B cell (primary cell): ENCODE measurements around the gene DSCAML1. TPM values are rescaled to one million over a fixed set of nuclear protein-coding genes. Genes with fewer than 3 reads are reported as not detected.

Experiments used
- ATAC-seq: fragments of 200-7000 bp; cut with Tn5 transposase; one replicate; pipeline ENCODE4 v1.10.0; 2021; ENCODE audit warnings: low read depth, mild to moderate bottlenecking, moderate number of reproducible peaks, moderate library complexity
- CTCF ChIA-PET: fragments of 350-600 bp; sonication (Branson Sonifier 250); formaldehyde crosslinking; loops from one replicate; lab custom pipeline; 2021; ENCODE audit warnings: antibody characterized with exemption, inconsistent platforms; lab: Charles Lee
- POLR2A ChIA-PET: fragments of 350-600 bp; sonication (Branson Sonifier 250); formaldehyde crosslinking; loops from one replicate; lab custom pipeline; 2021; ENCODE audit warnings: antibody characterized with exemption; lab: Charles Lee
- DNase-seq: peaks from one replicate; pipeline ENCODE4 v3.0.0; 2013
- H2AFZ ChIP-seq: 2 replicates; pipeline ENCODE4 v1.6.1; 2012; ENCODE audit warnings: mild to moderate bottlenecking, low read depth, low read length; ENCODE audit not compliant: insufficient read depth, poor library complexity, severe bottlenecking
- H3K27ac ChIP-seq, 2 donors: 1 replicate in 1 of 2; 2 replicates in 1 of 2; pipeline ENCODE4 v1.5.1; 2012 to 2013; ENCODE audit warnings: low read length in 2 of 2, mild to moderate bottlenecking in 2 of 2, moderate library complexity in 1 of 2
- H3K27me3 ChIP-seq, 4 experiments: fragments of 200-600 bp in 1 of 4; sonication (generic) in 1 of 4; replicated peaks in 1 of 4; 1 replicate in 2 of 4; 2 replicates in 2 of 4; pipeline versions ENCODE4 v1.6.1 to v1.7.0; 2013 to 2016; ENCODE audit warnings: low read length in 3 of 4, mild to moderate bottlenecking in 2 of 4, mixed read lengths in 1 of 4, moderate library complexity in 1 of 4; ENCODE audit not compliant: insufficient read depth in 4 of 4, control insufficient read depth in 3 of 4; ENCODE audit errors: control extremely low read depth in 1 of 4
- H3K36me3 ChIP-seq, 2 experiments: replicated peaks in 1 of 2; 1 replicate in 1 of 2; 2 replicates in 1 of 2; pipeline versions ENCODE4 v1.6.1 to v1.7.1; 2013; ENCODE audit warnings: low read length in 1 of 2; ENCODE audit not compliant: insufficient read depth in 2 of 2, control insufficient read depth in 1 of 2; ENCODE audit errors: control extremely low read depth in 1 of 2, extremely low read depth in 1 of 2
- H3K4me1 ChIP-seq, 2 donors: fragments of 200-600 bp in 1 of 2; sonication (generic) in 1 of 2; 1 replicate in 1 of 2; 2 replicates in 1 of 2; pipeline versions ENCODE4 v1.5.1 to v1.6.1; 2013 to 2017; ENCODE audit warnings: low read length in 2 of 2; ENCODE audit not compliant: control insufficient read depth in 2 of 2, insufficient read depth in 2 of 2
- H3K4me2 ChIP-seq: replicated peaks from 2 replicates; pipeline ENCODE3; 2012; ENCODE audit warnings: mild to moderate bottlenecking, low read depth, low read length; ENCODE audit not compliant: poor library complexity, severe bottlenecking
- H3K4me3 ChIP-seq, 5 experiments: fragments of 200-600 bp in 1 of 5; sonication (generic) in 1 of 5; 1 replicate in 3 of 5; 2 replicates in 2 of 5; pipeline versions ENCODE4 v1.5.1 to v1.7.0; 2011 to 2016; ENCODE audit warnings: low read length in 4 of 5, mild to moderate bottlenecking in 4 of 5, low read depth in 2 of 5, control low read depth in 1 of 5, moderate library complexity in 1 of 5; ENCODE audit not compliant: insufficient read depth in 1 of 5; ENCODE audit errors: control extremely low read depth in 1 of 5, extremely low read depth in 1 of 5
- H3K79me2 ChIP-seq: fragments of 200-600 bp; sonication (generic); one replicate; pipeline ENCODE4 v1.6.0; 2016; ENCODE audit warnings: low read length; ENCODE audit not compliant: control insufficient read depth, insufficient read depth
- H3K9ac ChIP-seq: fragments of 200-600 bp; sonication (generic); 2 replicates; pipeline ENCODE4 v1.6.1; 2017; ENCODE audit warnings: mild to moderate bottlenecking, low read length, moderate library complexity
- H3K9me3 ChIP-seq, 3 donors: one replicate each; pipeline versions ENCODE4 v1.6.1 to v1.7.1; 2013; ENCODE audit warnings: low read length in 2 of 3; ENCODE audit not compliant: control insufficient read depth in 2 of 3, insufficient read depth in 1 of 3; ENCODE audit errors: control extremely low read depth in 1 of 3
- H4K20me1 ChIP-seq: 2 replicates; pipeline ENCODE4 v1.6.0; 2012; ENCODE audit warnings: mild to moderate bottlenecking, low read length; ENCODE audit not compliant: insufficient read depth, control insufficient read depth, poor library complexity, severe bottlenecking
- H3K27ac Mint-ChIP-seq: one replicate; pipeline ENCODE4 v1.8.0; 2021; ENCODE audit warnings: mixed read lengths
- H3K27me3 Mint-ChIP-seq: one replicate; pipeline ENCODE4 v1.8.0; 2021; ENCODE audit warnings: mixed read lengths
- H3K4me1 Mint-ChIP-seq: one replicate; pipeline ENCODE4 v1.8.0; 2021; ENCODE audit warnings: mixed read lengths
- H3K4me3 Mint-ChIP-seq: one replicate; pipeline ENCODE4 v1.8.0; 2021; ENCODE audit warnings: mixed read lengths
- H3K9me3 Mint-ChIP-seq: one replicate; pipeline ENCODE4 v1.8.0; 2022; ENCODE audit warnings: mixed read lengths; ENCODE audit not compliant: insufficient read depth
- CTCF ChIP-seq: fragments of 200-600 bp; IDR thresholded peaks from one replicate; pipeline ENCODE4 v1.8.0; 2022; ENCODE audit warnings: antibody characterized with exemption, mild to moderate bottlenecking
- EZH2 ChIP-seq: IDR thresholded peaks from 2 replicates; pipeline ENCODE4 v1.6.1; 2012; ENCODE audit warnings: borderline replicate concordance, low read depth, mild to moderate bottlenecking, moderate library complexity, low read length; ENCODE audit not compliant: insufficient read depth, poor library complexity, severe bottlenecking
- WGBS: methylation state at CpG from one replicate; pipeline ENCODE4 v1.1.5; 2013; ENCODE audit warnings: missing lambda C conversion rate; ENCODE audit not compliant: insufficient coverage; 5-methylcytosine and 5-hydroxymethylcytosine counted together
- intact Hi-C: fragments of 100-400 bp; cut with micrococcal nuclease; formaldehyde crosslinking; loops from one replicate; pipeline ENCODE4 v1.10.0; 2022
- polyA plus RNA-seq: library from polyadenylated mRNA; depleted of rRNA; stranded (reverse); fragments of >200 nt; gene quantifications from 2 replicates; pipeline ENCODE4 v1.2.3, GENCODE V29; 2012
- total RNA-seq, 2 donors: library from RNA; stranded (reverse); fragments of 120-200 nt in 1 of 2; gene quantifications; 1 replicate in 1 of 2; 2 replicates in 1 of 2; pipeline versions ENCODE4 v1.2.3 to v1.2.4, GENCODE V29; 2013 to 2022

Gene DSCAML1
- total and polyA plus RNA-seq, 2 donors (not counting 1 experiment from before 2014, with no cell fraction given), result 1.2 to 6.2 TPM

GRCh38 chr11:117413616-117414015, 383.4 kb downstream of the DSCAML1 start:
- intact Hi-C loops, result no loop called here
- Mint-ChIP-seq H3K4me1 (no peaks in the 10 kb centered on the region), H3K27me3 (peaks cover 7% of the 10 kb centered on the region), H3K27ac (no peak overlapping the region), H3K9me3 (no peaks in the 10 kb centered on the region), H3K4me3 (no peak overlapping the region)
- Histone ChIP-seq H3K9me3 (peaks cover 0 to 2% (median 0%) of the 10 kb centered on the region in 3 donors), H3K27ac (no peak overlapping the region), H4K20me1 (no peaks in the 10 kb centered on the region), H3K4me3 (no peak overlapping the region), H3K27me3 (no peaks in the 10 kb centered on the region), H3K4me1 (no peaks in the 10 kb centered on the region), H2AFZ (no peak overlapping the region), H3K9ac (no peak overlapping the region), H3K4me2 (no peak overlapping the region), H3K79me2 (no peaks in the 10 kb centered on the region), H3K36me3 (peaks cover 0 to 11% of the 10 kb centered on the region in 2 experiments)
- ATAC-seq, result no peak
- DNase-seq, result no peak
- 96% methylated on average over 6 of the region's 7 CpGs for WGBS
- TF ChIP-seq CTCF (no peak), EZH2 (no peak)
- POLR2A ChIA-PET, result no interaction called here
- CTCF ChIA-PET, result no interaction called here

DNA sequence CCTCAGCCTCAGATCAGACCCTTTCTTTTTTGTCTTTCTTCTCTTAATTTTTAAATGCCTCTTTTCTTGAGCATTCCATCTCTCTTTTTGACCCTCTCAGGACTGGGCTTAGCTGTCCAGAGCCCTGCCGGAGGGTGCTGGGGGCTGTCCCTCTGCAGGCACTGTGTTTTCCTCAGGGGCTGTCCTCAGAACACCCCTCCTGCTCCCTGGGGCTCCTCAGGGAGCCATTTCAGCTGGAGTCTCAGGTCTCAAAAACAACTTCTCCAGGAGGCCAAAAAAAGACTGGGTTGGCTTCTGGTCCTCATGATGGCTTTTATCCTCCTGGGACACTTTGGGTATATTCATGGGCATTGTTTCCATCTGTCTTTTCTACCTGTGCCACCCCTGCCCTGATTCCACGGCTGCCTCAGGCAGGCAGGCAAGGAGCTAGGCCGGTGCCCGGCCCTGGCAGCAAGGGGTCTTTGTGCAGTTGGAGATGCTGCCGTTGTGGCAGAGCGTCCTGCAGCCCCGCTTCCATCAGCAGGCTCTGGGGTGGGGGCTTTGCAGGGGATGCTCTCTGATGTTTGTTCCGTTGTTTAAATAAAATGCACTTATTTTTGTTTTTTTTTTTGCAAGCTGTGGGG, 384.3 kb downstream of the DSCAML1 start:
- H4K20me1 ChIP-seq, result no peaks in the 10 kb centered on the region
- Mint-ChIP-seq H3K27ac (no peak overlapping the region), H3K4me1 (no peaks in the 10 kb centered on the region), H3K4me3 (no peak overlapping the region), H3K27me3 (peaks cover 4% of the 10 kb centered on the region), H3K9me3 (no peaks in the 10 kb centered on the region)
- no peak for ATAC-seq
- H3K4me2 ChIP-seq, result no peak overlapping the region
- DNase-seq, result no peak
- TF ChIP-seq CTCF, result no peak
- TF ChIP-seq EZH2, result no peak
- intact Hi-C loops, result no loop called here
- peaks cover 0 to 19% of the 10 kb centered on the region in 2 experiments for H3K36me3 ChIP-seq
- H3K4me1 ChIP-seq, result no peaks in the 10 kb centered on the region
- no peaks in the 10 kb centered on the region for H3K79me2 ChIP-seq
- WGBS, result 87% methylated on average over 6 of the region's 8 CpGs
- CTCF ChIA-PET, result interaction anchor here (1.4 kb wide), 1 partner anchor 13 kb away, joined by 5 read pairs; no protein-coding TSS in a partner anchor
- POLR2A ChIA-PET, result no interaction called here
- no peaks in the 10 kb centered on the region for H3K9me3 ChIP-seq
- no peak overlapping the region for H3K9ac ChIP-seq
- H3K27ac ChIP-seq, result no peak overlapping the region
- no peaks in the 10 kb centered on the region for H3K27me3 ChIP-seq
- no peak overlapping the region for H3K4me3 ChIP-seq
- no peak overlapping the region for H2AFZ ChIP-seq
